GM21526 (cell line): Measurements from ENCODE around the gene LSM12.
"Not testable (repeated sequence)": the region's sequence is repeated elsewhere in the genome, so short reads cannot be mapped to it uniquely, and the experiment has no call there.

Experiments used
- ATAC-seq: cut with Tn5 transposase; IDR thresholded peaks from one replicate; pipeline ENCODE4 v1.9.1; 2021; ENCODE audit warnings: moderate library complexity; ENCODE audit not compliant: unreplicated experiment, low FRiP score

Gene LSM12

DNA sequence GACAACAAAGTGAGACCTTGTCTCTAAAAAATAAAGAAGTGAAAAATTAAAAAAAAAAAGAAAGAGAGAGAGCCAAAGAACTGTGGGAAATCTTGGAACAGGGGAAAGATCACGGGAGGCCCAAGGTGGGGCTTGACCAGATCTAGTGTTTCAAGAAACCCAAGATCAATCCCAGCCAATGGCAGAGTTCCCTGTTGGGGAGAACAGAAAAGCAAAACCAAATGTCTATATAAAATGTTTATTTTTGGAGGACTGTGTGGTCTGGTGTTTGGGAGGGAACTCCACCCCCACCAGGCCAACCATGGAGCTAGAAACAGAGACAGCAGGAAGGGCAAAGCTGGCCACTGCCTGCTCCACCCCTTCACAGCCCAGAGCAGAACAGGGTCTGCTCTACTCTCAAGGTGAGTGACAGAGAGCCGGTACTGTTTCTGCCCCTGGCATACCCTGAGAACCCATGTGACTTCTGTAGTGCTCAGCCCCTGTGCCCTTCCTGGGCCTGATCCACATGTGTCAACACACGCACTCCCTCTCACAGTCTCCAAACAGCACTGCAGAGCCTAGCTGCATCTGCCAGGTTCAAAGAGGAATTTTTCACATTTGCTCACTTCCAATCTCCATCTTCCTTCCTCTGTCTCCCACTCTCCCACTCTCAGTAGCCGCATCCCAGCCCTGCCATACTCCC is 55.4 kb downstream of the LSM12 start:
- ATAC-seq, result no peak

DNA sequence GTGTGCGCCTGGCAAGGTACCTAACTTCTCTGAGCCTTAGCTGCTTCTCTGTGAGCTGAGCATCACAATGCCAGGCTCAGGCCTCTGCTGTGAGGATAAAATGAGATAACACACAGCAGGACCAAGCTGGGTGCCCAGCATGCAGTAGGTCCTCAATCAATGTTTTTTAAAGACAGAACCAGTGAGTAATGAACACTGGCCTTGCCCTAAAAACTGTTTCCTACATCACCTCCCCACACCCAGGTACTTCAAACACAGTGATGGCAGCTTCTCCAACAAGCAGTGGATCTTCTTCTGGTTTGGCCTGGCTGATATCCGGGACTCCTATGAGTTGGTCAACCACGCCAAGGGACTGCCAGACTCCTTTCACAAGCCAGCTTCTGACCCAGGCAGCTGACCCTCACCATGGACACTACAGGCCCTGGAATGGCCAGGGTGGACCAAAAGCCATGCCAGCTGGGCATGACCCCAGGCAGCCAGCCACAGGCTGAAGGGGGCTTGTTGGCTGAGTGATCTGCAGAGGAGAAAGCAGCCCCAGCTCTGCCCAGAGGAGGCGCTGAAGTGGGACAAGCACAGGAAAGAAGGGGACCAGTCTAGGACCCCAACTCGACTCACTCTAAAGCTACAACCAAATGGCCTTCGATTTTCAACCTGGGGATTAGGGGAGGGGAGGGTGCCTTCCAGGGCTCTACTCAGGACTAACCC is 58.1 kb downstream of the LSM12 start:
- ATAC-seq, result no peak

DNA sequence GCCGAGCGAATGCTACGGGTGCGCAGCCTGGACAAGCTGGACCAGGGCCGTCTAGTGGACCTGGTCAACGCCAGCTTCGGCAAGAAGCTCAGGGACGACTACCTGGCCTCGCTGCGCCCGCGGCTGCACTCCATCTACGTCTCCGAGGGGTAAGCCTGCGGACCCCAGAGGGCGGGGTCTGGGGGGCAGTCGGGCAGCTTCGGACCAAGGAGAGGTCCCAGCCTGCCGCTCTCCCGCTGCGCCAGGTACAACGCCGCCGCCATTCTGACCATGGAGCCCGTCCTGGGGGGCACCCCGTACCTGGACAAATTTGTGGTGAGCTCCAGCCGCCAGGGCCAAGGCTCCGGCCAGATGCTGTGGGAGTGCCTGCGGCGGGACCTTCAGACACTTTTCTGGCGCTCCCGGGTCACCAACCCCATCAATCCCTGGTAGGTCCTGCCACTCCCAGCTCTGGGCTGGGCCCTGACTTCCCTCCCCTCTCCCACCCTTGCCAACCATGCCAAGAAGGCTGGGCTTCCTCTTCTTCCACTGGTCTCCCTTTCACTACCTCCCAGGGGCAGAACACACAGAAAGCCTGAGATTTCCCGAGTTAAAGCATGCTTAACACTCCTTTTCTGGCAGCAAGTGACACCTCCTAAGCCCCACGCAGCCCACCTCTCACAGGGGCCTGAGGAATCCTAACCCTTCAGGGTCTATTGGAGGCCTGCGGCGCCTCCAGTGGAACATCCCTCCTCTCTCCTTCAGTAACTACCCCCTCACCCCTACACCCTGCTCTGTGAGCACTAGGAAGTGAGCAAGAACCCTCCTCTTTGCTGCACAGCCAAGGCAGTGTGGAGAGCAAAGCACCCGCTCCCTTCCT is 58.9 kb downstream of the LSM12 start:
- ATAC-seq, result no peak

DNA sequence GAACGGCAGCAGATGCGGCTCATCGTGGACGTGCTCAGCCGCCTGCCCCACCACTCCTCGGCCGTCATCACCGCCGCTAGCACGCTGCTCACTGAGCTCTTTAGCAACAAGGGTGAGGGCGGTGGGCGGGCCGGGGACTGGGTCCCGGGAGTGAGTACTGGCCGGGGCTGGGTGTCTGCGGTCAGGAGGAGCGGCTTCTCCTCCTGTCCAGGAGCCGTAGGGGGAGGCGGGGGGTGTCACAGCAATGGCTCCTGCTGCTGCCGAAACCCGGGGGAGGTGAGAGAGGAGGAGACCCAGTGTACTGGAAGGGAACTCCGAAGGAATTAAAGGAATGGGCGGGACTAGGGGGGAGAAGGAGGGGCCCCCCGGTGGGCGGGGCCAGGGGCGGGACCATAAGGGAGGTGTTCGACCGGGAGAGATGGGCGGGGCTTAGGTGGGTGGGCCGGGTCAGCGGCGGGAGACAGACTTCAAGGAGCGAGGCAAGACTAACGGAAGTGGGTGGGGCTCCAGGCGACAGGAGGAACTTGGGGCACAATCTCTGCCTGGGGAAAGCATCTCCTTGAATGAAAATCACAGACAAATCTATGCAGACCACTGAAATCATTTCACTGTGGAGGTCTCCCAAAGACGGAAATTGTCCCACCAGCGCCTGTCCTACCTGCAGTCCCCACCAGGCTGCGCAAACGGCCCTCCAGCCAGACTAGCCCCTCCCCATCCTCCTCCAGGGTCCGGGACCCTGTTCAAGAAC is 59.7 kb downstream of the LSM12 start:
- ATAC-seq, result peak; percentile 43

DNA sequence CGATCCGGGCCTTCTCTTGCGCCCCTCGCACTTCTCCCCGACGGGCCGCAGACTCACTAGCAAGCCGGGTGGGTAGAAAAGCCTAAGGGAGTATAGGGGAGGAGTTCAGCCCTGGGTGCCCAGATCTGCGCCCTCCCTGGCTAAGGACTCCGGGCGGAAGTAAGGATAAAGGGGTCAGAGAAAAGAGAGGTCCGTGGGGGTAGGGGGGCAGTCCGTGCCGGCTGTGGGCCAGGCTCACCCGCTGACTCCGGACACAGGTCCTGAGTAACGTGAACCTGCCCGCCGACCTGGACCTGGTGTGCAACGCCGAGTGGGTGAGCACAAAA is 60.2 kb downstream of the LSM12 start:
- ATAC-seq, result peak; percentile 9

DNA sequence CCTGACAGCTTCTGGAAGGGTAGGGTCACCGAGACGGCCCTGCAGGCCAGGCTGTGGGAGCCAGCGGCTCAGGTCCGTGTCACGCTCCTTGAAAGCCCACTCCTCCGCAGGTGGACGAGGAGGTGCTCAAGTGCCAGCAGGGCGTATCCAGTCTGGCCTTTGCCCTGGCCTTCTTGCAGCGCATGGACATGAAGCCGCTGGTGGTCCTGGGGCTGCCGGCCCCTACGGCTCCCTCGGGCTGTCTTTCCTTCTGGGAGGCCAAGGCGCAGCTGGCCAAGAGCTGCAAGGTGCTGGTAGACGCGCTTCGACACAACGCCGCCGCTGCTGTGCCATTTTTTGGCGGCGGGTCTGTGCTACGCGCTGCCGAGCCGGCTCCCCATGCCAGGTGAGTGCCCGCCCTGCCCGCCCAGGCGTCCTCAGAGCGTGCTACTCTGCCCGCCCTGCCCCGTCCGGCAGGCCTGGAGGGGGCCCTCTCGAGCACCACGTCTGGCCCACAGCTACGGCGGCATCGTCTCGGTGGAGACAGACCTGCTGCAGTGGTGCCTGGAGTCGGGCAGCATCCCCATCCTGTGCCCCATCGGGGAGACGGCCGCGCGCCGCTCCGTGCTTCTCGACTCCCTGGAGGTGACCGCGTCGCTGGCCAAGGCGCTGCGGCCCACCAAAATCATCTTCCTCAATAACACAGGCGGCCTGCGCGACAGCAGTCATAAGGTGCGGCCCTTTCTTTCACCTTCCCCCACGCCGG is 60.8 kb downstream of the LSM12 start:
- ATAC-seq, result no peak

DNA sequence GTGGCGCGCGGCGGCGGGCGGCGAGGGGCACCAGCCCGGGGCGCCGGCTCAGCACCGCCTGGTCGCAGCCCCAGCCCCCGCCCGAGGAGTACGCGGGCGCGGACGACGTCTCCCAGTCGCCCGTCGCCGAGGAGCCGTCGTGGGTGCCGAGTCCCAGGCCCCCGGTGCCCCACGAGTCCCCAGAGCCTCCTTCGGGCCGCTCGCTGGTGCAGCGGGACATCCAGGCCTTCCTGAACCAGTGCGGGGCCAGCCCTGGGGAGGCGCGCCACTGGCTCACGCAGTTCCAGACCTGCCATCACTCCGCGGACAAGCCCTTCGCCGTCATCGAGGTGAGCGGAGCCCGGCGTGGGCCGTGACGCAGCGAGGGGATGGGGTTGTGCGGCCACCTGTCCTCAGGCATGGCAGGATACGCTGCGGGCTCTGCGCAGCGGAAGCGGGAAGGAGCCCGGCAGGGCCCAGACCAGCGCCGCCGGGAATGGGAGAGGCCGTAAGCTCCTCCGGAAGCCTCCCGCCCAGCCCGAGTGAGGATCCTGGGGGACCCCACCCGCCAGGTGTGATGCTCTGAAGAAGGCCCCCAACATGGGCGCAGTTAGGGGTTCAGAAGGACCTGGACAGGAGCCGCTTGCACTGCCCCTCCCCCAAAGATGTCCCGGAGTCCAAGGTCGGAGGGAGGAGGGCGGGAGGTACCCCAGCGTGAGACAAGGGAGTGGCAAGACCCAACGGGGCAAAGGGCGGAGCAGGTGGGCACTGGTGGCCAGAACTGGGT is 61.5 kb downstream of the LSM12 start:
- ATAC-seq, result no peak

DNA sequence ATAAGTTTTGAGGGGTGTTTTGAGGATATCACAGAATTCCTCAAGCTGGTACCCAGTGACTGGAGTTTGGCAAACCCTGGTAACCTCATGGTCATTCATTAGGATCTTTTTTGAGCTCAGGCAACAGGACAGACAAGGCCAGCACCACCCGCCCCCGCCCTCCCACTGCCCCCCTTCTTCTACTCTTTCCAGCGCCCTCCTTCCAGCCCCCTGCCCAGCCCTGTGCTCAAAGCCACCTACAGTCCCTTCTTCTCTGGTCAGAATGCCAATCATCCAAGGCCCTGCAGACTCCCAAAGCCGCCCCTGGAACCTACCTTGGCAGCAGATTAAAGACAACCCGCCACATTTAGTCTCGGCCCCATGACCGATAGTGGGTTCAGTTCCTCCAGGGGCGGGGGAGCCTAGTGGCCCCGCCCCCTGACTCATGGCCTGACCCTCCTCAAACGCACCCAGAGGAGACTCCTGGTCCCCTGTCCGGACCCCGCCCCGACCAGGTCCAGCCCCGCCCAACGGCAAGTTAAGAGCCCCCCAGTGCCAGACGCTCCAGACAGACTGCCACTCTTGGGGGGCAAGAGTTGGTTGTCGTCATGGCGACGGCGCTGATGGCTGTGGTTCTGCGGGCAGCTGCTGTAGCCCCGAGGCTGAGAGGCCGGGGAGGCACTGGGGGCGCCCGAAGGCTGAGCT is 62.3 kb downstream of the LSM12 start, which contains the start of gene NAGS:
Gene NAGS, plus strand, starts transcription at position 546 of the 684 bp plus-strand sequence. Its CDS starts 42 bp downstream, at position 588.
- no peak for ATAC-seq

DNA sequence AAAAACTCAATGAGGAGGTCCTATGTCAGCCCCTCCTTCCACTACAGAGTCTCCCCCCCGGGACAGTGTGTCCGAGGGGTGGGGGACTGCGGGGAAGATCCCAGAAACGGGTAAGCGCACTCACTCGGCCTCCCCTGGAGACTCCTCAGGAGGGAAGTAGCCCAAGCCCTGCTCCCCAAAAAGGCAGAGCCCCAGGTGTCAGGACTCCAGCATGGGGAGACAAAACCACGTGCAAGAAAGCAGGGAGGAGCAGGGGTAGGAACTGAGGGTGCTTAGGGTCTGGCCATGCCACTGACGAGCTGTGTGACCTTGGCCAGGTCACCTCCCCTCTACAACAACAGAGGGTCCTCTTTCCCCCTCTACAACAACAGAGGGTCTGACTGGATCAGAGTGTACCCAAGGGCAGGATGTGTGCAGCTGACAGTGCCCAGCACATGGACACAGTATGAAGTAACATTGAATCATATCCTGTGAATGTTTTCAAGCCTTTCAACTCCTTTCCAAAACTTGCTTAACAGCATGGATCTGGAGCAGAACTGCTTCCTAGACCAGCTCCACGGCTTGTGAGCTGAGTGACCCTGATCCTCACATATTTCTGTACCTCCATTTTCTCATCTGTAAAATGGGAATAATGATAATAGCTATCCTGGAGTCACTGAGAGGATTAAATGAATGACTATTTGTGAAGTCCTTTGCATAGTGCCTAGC is 64.2 kb downstream of the LSM12 start:
- ATAC-seq, result no peak

- ATAC-seq, result no peak
Measured at GRCh38 chr17:44001461-44001920, 65.0 kb downstream of the LSM12 start.

GRCh38 chr17:44000871-44001460 is 65.5 kb downstream of the LSM12 start:
- no peak for ATAC-seq

DNA sequence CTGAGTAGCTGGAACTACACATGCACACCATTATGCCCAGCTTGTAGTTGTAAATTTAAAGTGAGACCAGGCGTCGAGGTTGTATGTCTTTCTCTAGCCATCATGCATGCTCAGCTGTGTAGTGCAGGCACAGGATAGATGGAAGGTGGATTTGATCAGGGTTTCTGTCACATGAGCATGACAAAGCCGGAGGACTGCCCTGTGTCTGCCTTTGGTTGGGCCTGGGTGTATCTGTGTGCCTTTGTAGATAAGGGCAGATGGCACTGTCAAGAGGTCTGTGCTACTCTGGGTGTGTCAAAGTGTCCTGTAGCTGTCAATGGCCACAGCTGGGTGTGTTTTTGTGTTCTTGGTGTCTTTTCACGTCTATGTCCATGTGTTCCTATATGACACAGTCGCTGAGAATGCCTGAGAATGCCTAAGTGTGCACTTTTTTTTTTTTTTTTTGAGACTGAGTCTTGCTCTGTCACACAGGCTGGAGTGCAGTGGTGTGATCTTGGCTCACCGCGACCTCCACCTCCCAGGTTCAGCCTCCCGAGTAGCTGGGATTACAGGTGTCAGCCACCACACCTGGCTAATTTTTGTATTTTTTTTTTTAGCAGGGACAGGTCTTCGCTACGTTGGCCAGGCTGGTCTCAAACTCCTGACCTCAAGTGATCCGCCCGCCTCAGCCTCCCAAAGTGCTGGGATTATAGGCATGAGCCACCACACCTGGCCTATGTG is 66.2 kb downstream of the LSM12 start:
- no peak for ATAC-seq

DNA sequence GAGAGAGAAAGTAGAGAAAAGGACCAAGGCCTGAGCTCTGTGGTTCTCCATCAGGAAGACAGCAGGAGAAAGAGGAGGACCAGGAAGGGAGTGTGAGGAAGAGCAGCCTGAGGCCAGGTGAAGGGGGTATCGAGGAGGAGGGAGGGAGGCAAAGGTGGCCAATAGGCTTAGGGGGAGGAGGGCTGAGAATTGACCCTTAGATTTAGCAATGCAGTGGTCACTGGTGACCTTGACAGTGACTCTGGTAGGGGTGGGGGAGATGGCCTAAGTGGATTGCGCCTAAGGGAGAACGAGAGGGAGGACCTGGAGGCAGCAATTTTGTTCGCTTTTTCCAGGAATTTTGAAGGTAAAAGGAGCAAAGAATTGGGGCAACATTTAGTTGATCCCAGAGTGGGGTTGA is 67.4 kb downstream of the LSM12 start:
- ATAC-seq, result no peak

GRCh38 chr17:43998552-43998951 is 67.9 kb downstream of the LSM12 start:
- ATAC-seq, result no peak

GRCh38 chr17:43997180-43997579 is 69.3 kb downstream of the LSM12 start:
- not testable (repeated sequence) for ATAC-seq

- no peak for ATAC-seq
Measured at GRCh38 chr17:43995150-43995471, 71.4 kb downstream of the LSM12 start.
